ENCODE data around the gene NRXN3. TPM values are rescaled to one million over a fixed set of nuclear protein-coding genes. Genes with fewer than 3 reads are reported as not detected.

Gene NRXN3
- total RNA-seq, 1 experiment from 2014 or later, result 1.1 TPM

GRCh38 chr14:78178971-78179370, 8.8 kb downstream of the NRXN3 start:
- H3K4me3 ChIP-seq (ENCODE audit: low read length), result no peak overlapping the region
- no peak overlapping the region for H3K27ac ChIP-seq (ENCODE audit: low read length)
- no peaks in the 10 kb centered on the region for H3K36me3 ChIP-seq (ENCODE audit: low read depth, low read length)
- no peak overlapping the region for H3K4me2 ChIP-seq (ENCODE audit: low read length)
- no peaks in the 10 kb centered on the region for H4K20me1 ChIP-seq (ENCODE audit: low read length)
- no peaks in the 10 kb centered on the region for H3F3A ChIP-seq (ENCODE audit: low read length, unreplicated experiment)
- ChIA-PET POLR2A (ENCODE audit: unreplicated experiment) (no interaction called here), CTCF (no interaction called here)
- H3K9me2 ChIP-seq (replicated peaks; ENCODE audit: low read length), result no peaks in the 10 kb centered on the region
- no peak for DNase-seq
- no peak overlapping the region for H3K9ac ChIP-seq (ENCODE audit: low read length)
- H3K9me3 ChIP-seq (ENCODE audit: low read length), result no peaks in the 10 kb centered on the region; the same call in 1 of the 2 replicates
- no peak for ATAC-seq
- TF ChIP-seq EZH2phosphoT487 (IDR thresholded peaks at IDR 0.05; ENCODE audit: borderline replicate concordance, low read length), result no peak
- no peak for TF ChIP-seq CTCF (conservative IDR thresholded peaks at IDR 0.05; ENCODE audit: low read depth, low read length)
- no peak for TF ChIP-seq EZH2 (IDR thresholded peaks at IDR 0.05; ENCODE audit: low read length, unreplicated experiment)
- H3K79me2 ChIP-seq (ENCODE audit: low read length), result no peaks in the 10 kb centered on the region
- H3K4me1 ChIP-seq (ENCODE audit: insufficient read depth, low read length), result no peaks in the 10 kb centered on the region
- peaks cover 17% of the 10 kb centered on the region for H3K27me3 ChIP-seq (ENCODE audit: low read length)
- no TSS peak for BruUV-seq (replicated peaks)
- intact Hi-C loops (cut with micrococcal nuclease), result no loop called here
- no peak overlapping the region for H2AFZ ChIP-seq (ENCODE audit: low read length)

- no peak overlapping the region for H3K9ac ChIP-seq (ENCODE audit: low read length)
- no peaks in the 10 kb centered on the region for H3K9me2 ChIP-seq (replicated peaks; ENCODE audit: low read length)
- no peaks in the 10 kb centered on the region for H3K4me1 ChIP-seq (ENCODE audit: insufficient read depth, low read length)
- H3K9me3 ChIP-seq (ENCODE audit: low read length), result no peaks in the 10 kb centered on the region; the same call in 1 of the 2 replicates
- no peak for ATAC-seq
- no TSS peak for BruUV-seq (replicated peaks)
- no peaks in the 10 kb centered on the region for H3K79me2 ChIP-seq (ENCODE audit: low read length)
- no peak overlapping the region for H3K27ac ChIP-seq (ENCODE audit: low read length)
- H3K27me3 ChIP-seq (ENCODE audit: low read length), result peaks cover 17% of the 10 kb centered on the region
- H3K36me3 ChIP-seq (ENCODE audit: low read depth, low read length), result no peaks in the 10 kb centered on the region
- H3K4me2 ChIP-seq (ENCODE audit: low read length), result no peak overlapping the region
- no peak overlapping the region for H3K4me3 ChIP-seq (ENCODE audit: low read length)
- no peak overlapping the region for H2AFZ ChIP-seq (ENCODE audit: low read length)
- POLR2A ChIA-PET (ENCODE audit: unreplicated experiment), result no interaction called here
- intact Hi-C loops (cut with micrococcal nuclease), result no loop called here
- CTCF ChIA-PET, result no interaction called here
- no peak for TF ChIP-seq CTCF (conservative IDR thresholded peaks at IDR 0.05; ENCODE audit: low read depth, low read length)
- TF ChIP-seq EZH2phosphoT487 (IDR thresholded peaks at IDR 0.05; ENCODE audit: borderline replicate concordance, low read length), result no peak
- TF ChIP-seq EZH2 (IDR thresholded peaks at IDR 0.05; ENCODE audit: low read length, unreplicated experiment), result no peak
- DNase-seq, result no peak
- no peaks in the 10 kb centered on the region for H3F3A ChIP-seq (ENCODE audit: low read length, unreplicated experiment)
- H4K20me1 ChIP-seq (ENCODE audit: low read length), result no peaks in the 10 kb centered on the region
Observed at GRCh38 chr14:78181270-78181669, 11.1 kb downstream of the NRXN3 start.

- peaks cover 17% of the 10 kb centered on the region for H3K27me3 ChIP-seq (ENCODE audit: low read length)
- H3K4me3 ChIP-seq (ENCODE audit: low read length), result no peak overlapping the region
- intact Hi-C loops (cut with micrococcal nuclease), result no loop called here
- no peaks in the 10 kb centered on the region for H3K36me3 ChIP-seq (ENCODE audit: low read depth, low read length)
- H4K20me1 ChIP-seq (ENCODE audit: low read length), result no peaks in the 10 kb centered on the region
- no peaks in the 10 kb centered on the region for H3K79me2 ChIP-seq (ENCODE audit: low read length)
- no peaks in the 10 kb centered on the region; the same call in 1 of the 2 replicates for H3K9me3 ChIP-seq (ENCODE audit: low read length)
- H2AFZ ChIP-seq (ENCODE audit: low read length), result no peak overlapping the region
- H3K4me2 ChIP-seq (ENCODE audit: low read length), result no peak overlapping the region
- no peak for DNase-seq
- no peak overlapping the region for H3K9ac ChIP-seq (ENCODE audit: low read length)
- no peaks in the 10 kb centered on the region for H3K4me1 ChIP-seq (ENCODE audit: insufficient read depth, low read length)
- no peak overlapping the region for H3K27ac ChIP-seq (ENCODE audit: low read length)
- H3F3A ChIP-seq (ENCODE audit: low read length, unreplicated experiment), result no peaks in the 10 kb centered on the region
- no peaks in the 10 kb centered on the region for H3K9me2 ChIP-seq (replicated peaks; ENCODE audit: low read length)
- BruUV-seq (replicated peaks), result no TSS peak
- ATAC-seq, result no peak
- ChIA-PET POLR2A (ENCODE audit: unreplicated experiment) (no interaction called here), CTCF (no interaction called here)
- TF ChIP-seq EZH2 (IDR thresholded peaks at IDR 0.05; ENCODE audit: low read length, unreplicated experiment) (no peak), CTCF (conservative IDR thresholded peaks at IDR 0.05; ENCODE audit: low read depth, low read length) (no peak), EZH2phosphoT487 (IDR thresholded peaks at IDR 0.05; ENCODE audit: borderline replicate concordance, low read length) (no peak)
Observed at GRCh38 chr14:78182722-78183121, 12.5 kb downstream of the NRXN3 start.
